HG03139 (cell line): ENCODE results near the gene POLQ.
"Not testable (repeated sequence)": the region's sequence is repeated elsewhere in the genome, so short reads cannot be mapped to it uniquely, and the experiment has no call there.

Experiments used
- ATAC-seq: cut with Tn5 transposase; IDR thresholded peaks from one replicate; pipeline ENCODE4 v1.9.1; 2021; ENCODE audit not compliant: unreplicated experiment

The POLQ gene

GRCh38 chr3:121545574-121546455 lies at the start of gene POLQ:
POLQ (minus strand) TSS chr3:121545988; CDS start chr3:121545877, 111 bp downstream.
- ATAC-seq = peak; percentile 83

GRCh38 chr3:121594850-121595249 lies 49.1 kb upstream of the POLQ start:
- ATAC-seq = no peak

- not testable (repeated sequence) for ATAC-seq
Measured at GRCh38 chr3:121593806-121594205, 48.0 kb upstream of the POLQ start.

GRCh38 chr3:121592856-121593702 lies 47.3 kb upstream of the POLQ start, which contains the start of gene FBXO40:
FBXO40 (plus strand) TSS chr3:121593379; CDS start chr3:121620576, 27,197 bp downstream.
- ATAC-seq = no peak

- ATAC-seq = no peak
Measured at GRCh38 chr3:121584418-121584817, 38.6 kb upstream of the POLQ start.

GRCh38 chr3:121581691-121582090 lies 35.9 kb upstream of the POLQ start:
- ATAC-seq = no peak

GRCh38 chr3:121574449-121574848 lies 28.7 kb upstream of the POLQ start:
- ATAC-seq = no peak

- no peak for ATAC-seq
Measured at GRCh38 chr3:121567649-121568048, 21.9 kb upstream of the POLQ start, which contains the start of gene ARGFX. ARGFX (plus strand) TSS chr3:121567949; CDS start chr3:121570714, 2,765 bp downstream.

GRCh38 chr3:121566773-121567172 lies 21.0 kb upstream of the POLQ start:
- no peak for ATAC-seq

GRCh38 chr3:121562148-121562547 lies 16.4 kb upstream of the POLQ start:
- no peak for ATAC-seq

- no peak for ATAC-seq
Measured at GRCh38 chr3:121557426-121557934, 11.7 kb upstream of the POLQ start.

- ATAC-seq = no peak
Measured at GRCh38 chr3:121552797-121553196, 7.0 kb upstream of the POLQ start.

GRCh38 chr3:121552379-121552778 lies 6.6 kb upstream of the POLQ start:
- ATAC-seq = no peak

- no peak for ATAC-seq
Measured at GRCh38 chr3:121545049-121545573, 677 bp downstream of the POLQ start.

GRCh38 chr3:121542924-121543323 lies 2.9 kb downstream of the POLQ start:
- ATAC-seq = no peak

GRCh38 chr3:121531269-121531668 lies 14.5 kb downstream of the POLQ start:
- no peak for ATAC-seq

- ATAC-seq = no peak
Measured at GRCh38 chr3:121529308-121529707, 16.5 kb downstream of the POLQ start.

- no peak for ATAC-seq
Measured at GRCh38 chr3:121520510-121520909, 25.3 kb downstream of the POLQ start.

- ATAC-seq = no peak
Measured at GRCh38 chr3:121517953-121518655, 27.7 kb downstream of the POLQ start.

GRCh38 chr3:121515862-121516261 lies 29.9 kb downstream of the POLQ start:
- no peak for ATAC-seq

GRCh38 chr3:121515313-121515712 lies 30.5 kb downstream of the POLQ start:
- no peak for ATAC-seq
